ENCODE results near the gene ATP8B4. TPM values are rescaled to one million over a fixed set of nuclear protein-coding genes. Genes with fewer than 3 reads are reported as not detected.

ATP8B4 gene
- total and polyA plus RNA-seq, 2 donors from 2014 or later: 2.1 to 12.5 TPM

DNA sequence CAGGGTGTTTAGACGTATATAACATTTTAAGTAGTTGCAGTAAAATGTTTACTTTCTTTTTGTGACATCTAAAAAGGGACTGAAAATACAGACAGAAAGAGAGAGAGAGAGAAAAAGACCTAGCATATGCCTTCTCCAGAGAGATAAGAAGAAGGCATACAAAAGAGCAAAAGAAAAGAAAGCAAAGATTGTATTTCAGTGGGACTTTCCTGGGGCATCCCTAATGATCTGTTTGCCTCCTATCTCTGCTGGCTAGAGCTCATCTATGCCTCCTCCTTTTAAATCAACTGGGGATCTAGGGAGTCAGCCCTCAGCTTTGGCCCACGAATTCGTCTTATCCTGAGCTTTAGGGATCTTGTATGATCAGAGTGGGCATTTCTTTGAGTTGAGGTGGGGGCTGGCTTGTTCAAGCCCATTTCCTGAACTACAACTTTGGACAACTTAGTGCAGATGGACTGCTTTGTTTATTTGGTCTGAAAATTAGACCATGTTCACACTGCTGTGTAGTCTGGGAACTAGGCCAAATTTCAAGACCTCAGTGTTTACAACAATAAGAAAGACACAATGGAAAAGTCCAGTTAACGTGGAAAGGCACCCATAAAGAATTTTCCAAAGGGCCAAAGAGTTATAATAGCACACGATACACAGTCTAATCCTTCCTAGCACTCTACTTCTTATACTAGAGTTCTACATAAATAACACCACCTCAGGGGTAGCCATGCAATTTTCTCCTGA lies 61.0 kb downstream of the ATP8B4 start:
- FAIRE-seq: no peak
- H3K9me3 ChIP-seq (ENCODE audit: control insufficient read depth in 2 of 3, insufficient read depth in 1 of 3, low read length in 3 of 3): no peaks in the 10 kb centered on the region
- intact Hi-C loops (cut with DNase I): no loop called here
- no peak overlapping the region for H3K4me3 ChIP-seq (ENCODE audit: low read length in 3 of 3)
- no peak overlapping the region for H3K9ac ChIP-seq (ENCODE audit: low read length in 3 of 3)
- no peaks in the 10 kb centered on the region for H3K36me3 ChIP-seq (ENCODE audit: control insufficient read depth in 2 of 3, insufficient read depth in 3 of 3, low read length in 3 of 3)
- DNase-seq: peak in 2 of 5 donors; percentile 35 to 60
- TF ChIP-seq, protein P1, sequence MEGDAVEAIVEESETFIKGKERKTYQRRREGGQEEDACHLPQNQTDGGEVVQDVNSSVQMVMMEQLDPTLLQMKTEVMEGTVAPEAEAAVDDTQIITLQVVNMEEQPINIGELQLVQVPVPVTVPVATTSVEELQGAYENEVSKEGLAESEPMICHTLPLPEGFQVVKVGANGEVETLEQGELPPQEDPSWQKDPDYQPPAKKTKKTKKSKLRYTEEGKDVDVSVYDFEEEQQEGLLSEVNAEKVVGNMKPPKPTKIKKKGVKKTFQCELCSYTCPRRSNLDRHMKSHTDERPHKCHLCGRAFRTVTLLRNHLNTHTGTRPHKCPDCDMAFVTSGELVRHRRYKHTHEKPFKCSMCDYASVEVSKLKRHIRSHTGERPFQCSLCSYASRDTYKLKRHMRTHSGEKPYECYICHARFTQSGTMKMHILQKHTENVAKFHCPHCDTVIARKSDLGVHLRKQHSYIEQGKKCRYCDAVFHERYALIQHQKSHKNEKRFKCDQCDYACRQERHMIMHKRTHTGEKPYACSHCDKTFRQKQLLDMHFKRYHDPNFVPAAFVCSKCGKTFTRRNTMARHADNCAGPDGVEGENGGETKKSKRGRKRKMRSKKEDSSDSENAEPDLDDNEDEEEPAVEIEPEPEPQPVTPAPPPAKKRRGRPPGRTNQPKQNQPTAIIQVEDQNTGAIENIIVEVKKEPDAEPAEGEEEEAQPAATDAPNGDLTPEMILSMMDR (IDR thresholded peaks at IDR 0.05; ENCODE audit: borderline replicate concordance, extremely low read depth, insufficient read depth): no peak
- peaks cover 0 to 9% (median 0%) of the 10 kb centered on the region in 3 donors for H3K4me1 ChIP-seq (ENCODE audit: control insufficient read depth in 2 of 3, insufficient read depth in 2 of 3, low read depth in 1 of 3, low read length in 3 of 3)
- H3K27ac ChIP-seq (ENCODE audit: low read depth in 2 of 2, low read length in 2 of 2): no peak overlapping the region
- no peaks in the 10 kb centered on the region for H3K27me3 ChIP-seq (ENCODE audit: control insufficient read depth, insufficient read depth, low read length)

DNA sequence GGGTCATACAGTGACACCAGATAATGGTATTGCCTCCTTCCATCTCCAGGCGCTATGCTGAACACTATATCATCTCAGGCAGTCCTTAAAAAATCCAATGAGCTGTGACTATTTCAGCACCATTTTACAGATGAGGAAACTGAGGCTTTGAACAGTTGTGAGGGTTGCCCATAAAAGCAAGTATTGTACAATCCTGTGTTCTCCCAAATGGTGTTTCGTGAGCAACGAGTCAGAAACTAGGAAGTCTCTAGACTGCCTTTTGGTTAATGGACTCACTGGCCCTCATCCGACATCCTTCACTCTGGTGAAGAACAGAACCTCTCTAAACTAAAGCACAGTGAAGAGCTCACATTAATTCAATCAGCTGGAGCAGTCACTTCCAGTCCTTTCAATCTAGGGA lies 61.8 kb downstream of the ATP8B4 start:
- H3K27me3 ChIP-seq (ENCODE audit: control insufficient read depth, insufficient read depth, low read length): no peaks in the 10 kb centered on the region
- TF ChIP-seq, protein P1 (IDR thresholded peaks at IDR 0.05; ENCODE audit: borderline replicate concordance, extremely low read depth, insufficient read depth): no peak
- intact Hi-C loops (cut with DNase I): no loop called here
- H3K9ac ChIP-seq (ENCODE audit: low read length in 3 of 3): no peak overlapping the region
- no peaks in the 10 kb centered on the region for H3K36me3 ChIP-seq (ENCODE audit: control insufficient read depth in 2 of 3, insufficient read depth in 3 of 3, low read length in 3 of 3)
- no peak overlapping the region for H3K4me3 ChIP-seq (ENCODE audit: low read length in 3 of 3)
- DNase-seq (no peak), FAIRE-seq (no peak)
- no peak overlapping the region for H3K27ac ChIP-seq (ENCODE audit: low read depth in 2 of 2, low read length in 2 of 2)
- peaks cover 0 to 9% (median 0%) of the 10 kb centered on the region in 3 donors for H3K4me1 ChIP-seq (ENCODE audit: control insufficient read depth in 2 of 3, insufficient read depth in 2 of 3, low read depth in 1 of 3, low read length in 3 of 3)
- H3K9me3 ChIP-seq (ENCODE audit: control insufficient read depth in 2 of 3, insufficient read depth in 1 of 3, low read length in 3 of 3): no peaks in the 10 kb centered on the region

DNA sequence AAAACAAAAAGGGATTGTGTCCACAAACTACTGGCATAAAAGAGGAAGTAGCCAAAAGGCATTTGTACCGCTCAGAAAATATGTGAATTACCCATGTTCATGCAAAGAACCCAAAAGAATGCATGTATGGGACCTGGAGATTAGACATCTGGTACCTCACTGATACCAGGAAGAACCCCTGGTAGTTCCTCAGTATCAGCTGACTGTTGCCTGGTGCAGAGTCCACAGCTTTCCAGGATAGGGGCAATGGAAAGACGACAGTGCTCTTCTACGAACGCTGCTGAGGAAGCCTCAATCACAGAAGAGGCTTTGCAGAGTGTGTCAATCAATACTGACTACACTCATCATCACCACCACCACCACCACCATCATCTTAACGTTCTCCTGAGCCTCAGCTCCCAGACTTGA lies 63.3 kb downstream of the ATP8B4 start:
- no peak for FAIRE-seq

More for the DNA sequence above, 63.3 kb downstream of the ATP8B4 start:
- Histone ChIP-seq H3K4me1 (ENCODE audit: control insufficient read depth in 2 of 3, insufficient read depth in 2 of 3, low read depth in 1 of 3, low read length in 3 of 3) (peaks cover 0 to 9% (median 0%) of the 10 kb centered on the region in 3 donors), H3K9me3 (ENCODE audit: control insufficient read depth in 2 of 3, insufficient read depth in 1 of 3, low read length in 3 of 3) (no peaks in the 10 kb centered on the region), H3K9ac (ENCODE audit: low read length in 3 of 3) (no peak overlapping the region), H3K27me3 (ENCODE audit: control insufficient read depth, insufficient read depth, low read length) (no peaks in the 10 kb centered on the region), H3K36me3 (ENCODE audit: control insufficient read depth in 2 of 3, insufficient read depth in 3 of 3, low read length in 3 of 3) (no peaks in the 10 kb centered on the region), H3K27ac (ENCODE audit: low read depth in 2 of 2, low read length in 2 of 2) (no peak overlapping the region), H3K4me3 (ENCODE audit: low read length in 3 of 3) (no peak overlapping the region)
- intact Hi-C loops (cut with DNase I): no loop called here
- DNase-seq: no peak
- TF ChIP-seq, protein P1 (IDR thresholded peaks at IDR 0.05; ENCODE audit: borderline replicate concordance, extremely low read depth, insufficient read depth): no peak

Measured in kidney (tissue), 14 donors.